Muscle layer of colon (tissue), 2 donors: ENCODE results near the gene CHD2.
"Not testable (repeated sequence)": the region's sequence is repeated elsewhere in the genome, so short reads cannot be mapped to it uniquely, and the experiment has no call there.

ENCODE experiments used
- H3K27ac ChIP-seq: one replicate; pipeline ENCODE4 v1.7.0; 2013; ENCODE audit warnings: low read depth, mild to moderate bottlenecking, low read length, moderate library complexity
- H3K27me3 ChIP-seq, 2 donors: one replicate each; pipeline ENCODE4 v1.7.0; 2013; ENCODE audit warnings: low read length in 2 of 2, mild to moderate bottlenecking in 2 of 2; ENCODE audit not compliant: insufficient read depth in 2 of 2, control insufficient read depth in 1 of 2
- H3K36me3 ChIP-seq: one replicate; pipeline ENCODE4 v1.7.0; 2013; ENCODE audit warnings: mild to moderate bottlenecking, low read length; ENCODE audit not compliant: insufficient read depth
- H3K4me1 ChIP-seq: one replicate; pipeline ENCODE4 v1.7.0; 2013; ENCODE audit warnings: mild to moderate bottlenecking, low read length; ENCODE audit not compliant: insufficient read depth
- H3K4me3 ChIP-seq, 2 donors: one replicate each; pipeline ENCODE4 v1.7.0; 2013; ENCODE audit warnings: low read length in 2 of 2, low read depth in 1 of 2, mild to moderate bottlenecking in 1 of 2, moderate library complexity in 1 of 2
- H3K9ac ChIP-seq: one replicate; pipeline ENCODE4 v1.7.0; 2013; ENCODE audit warnings: low read length
- H3K9me3 ChIP-seq: one replicate; pipeline ENCODE4 v1.7.0; 2013; ENCODE audit warnings: mild to moderate bottlenecking, low read length
- donor health status: abdominal sarcoma.
- donor health status: Adenocarcinoma of cecum.

The CHD2 gene

DNA sequence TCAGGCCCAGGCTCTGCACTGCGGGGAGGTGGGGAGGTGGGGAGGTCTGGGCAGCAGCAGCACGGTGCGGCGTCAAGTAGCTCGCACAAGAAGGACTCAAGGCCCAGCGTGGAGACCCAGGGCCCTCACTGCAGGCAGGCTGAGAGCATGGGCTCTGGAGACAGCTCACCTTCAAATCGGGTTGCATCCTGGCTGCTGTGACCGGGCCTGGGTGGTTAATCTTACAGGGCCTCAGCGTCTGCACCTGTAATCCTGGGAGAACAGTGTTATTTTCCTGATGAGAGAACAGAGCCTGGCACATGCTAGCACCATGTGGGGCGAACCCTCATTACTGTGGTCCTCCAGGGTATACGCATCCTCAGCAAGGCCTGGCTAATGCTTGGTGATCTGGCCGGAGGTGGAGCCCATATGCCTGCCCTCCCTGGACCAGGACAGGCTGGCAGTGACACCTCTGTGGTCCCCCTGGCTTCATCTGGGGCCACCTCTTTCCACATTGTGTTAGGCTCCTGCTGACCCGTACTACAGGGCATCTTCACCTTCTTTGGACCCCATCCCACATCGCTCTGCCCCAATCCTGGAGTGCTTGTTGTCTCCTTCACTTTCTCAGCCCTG, 133.4 kb downstream of the CHD2 start:
- Histone ChIP-seq H3K4me1 (peaks cover 52% of the 10 kb centered on the region), H3K9me3 (no peaks in the 10 kb centered on the region), H3K36me3 (no peaks in the 10 kb centered on the region), H3K27ac (no peak overlapping the region), H3K4me3 (no peak overlapping the region), H3K27me3 (no peaks in the 10 kb centered on the region), H3K9ac (no peak overlapping the region)

DNA sequence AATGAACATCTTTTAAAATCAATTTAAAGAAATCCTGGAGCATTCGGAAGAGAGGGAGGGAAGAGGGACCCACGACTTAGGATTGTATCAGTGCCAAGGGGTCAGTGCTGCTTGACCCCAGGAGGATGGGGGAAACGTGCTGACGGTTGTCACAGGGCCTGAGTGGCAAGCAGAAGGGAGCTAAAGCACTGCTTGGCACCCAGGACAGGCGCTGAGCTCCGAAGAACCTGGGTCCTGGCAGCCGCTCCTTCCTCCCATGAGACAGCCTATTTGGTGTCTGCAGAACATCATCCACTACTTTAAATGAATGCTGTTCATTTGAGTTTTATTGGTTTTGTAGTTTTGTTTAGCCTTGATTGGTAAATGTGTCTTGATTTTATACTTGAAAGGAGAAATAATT, 134.4 kb downstream of the CHD2 start:
- Histone ChIP-seq H3K4me3 (no peak overlapping the region), H3K4me1 (peaks cover 42% of the 10 kb centered on the region), H3K36me3 (no peaks in the 10 kb centered on the region)

DNA sequence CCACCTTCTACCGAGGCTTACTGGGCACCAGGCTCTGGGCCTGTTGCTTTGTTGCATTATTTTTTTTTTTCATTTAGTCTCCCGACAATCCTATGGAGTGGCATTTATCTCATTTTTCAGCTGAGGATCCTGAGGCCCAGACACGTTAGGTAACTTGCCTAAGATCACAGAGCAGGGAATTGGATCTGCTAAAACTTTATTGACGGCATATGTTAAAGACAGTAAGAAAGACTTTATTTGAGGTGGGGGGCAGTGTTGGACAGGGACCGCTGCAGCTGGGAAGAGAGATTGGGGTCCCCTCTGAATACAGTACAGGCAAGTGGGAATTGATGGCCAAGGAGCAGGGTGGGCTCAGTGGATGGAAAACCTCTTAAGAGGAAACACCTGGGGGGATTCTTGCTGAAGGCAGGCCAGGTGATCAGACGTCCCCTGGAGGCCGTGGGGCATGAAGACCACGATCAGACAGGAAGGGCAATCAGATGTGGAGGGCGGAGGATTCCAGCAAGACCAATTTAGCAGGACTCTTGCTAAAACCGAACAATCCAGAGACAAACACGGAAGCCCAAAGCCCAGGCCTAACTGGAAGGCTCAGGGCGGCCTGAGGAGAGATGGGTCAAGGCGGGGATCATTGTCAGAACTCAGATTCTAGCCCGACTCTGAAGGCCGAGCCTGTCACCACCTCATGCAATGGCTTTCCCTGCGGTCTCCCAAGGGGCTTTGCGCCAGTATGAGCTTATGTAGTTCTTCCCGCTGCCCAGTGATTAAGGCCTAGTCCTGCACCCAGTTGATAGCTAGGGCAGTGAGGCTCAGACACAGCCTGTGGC, 135.2 kb downstream of the CHD2 start:
- peaks cover 34% of the 10 kb centered on the region for H3K4me1 ChIP-seq
- H3K27ac ChIP-seq: peak overlapping the region; percentile 68
- no peaks in the 10 kb centered on the region for H3K9me3 ChIP-seq
- no peak overlapping the region for H3K4me3 ChIP-seq
- H3K9ac ChIP-seq: no peak overlapping the region
- H3K27me3 ChIP-seq: no peaks in the 10 kb centered on the region
- H3K36me3 ChIP-seq: no peaks in the 10 kb centered on the region

More for the DNA sequence above, 134.4 kb downstream of the CHD2 start:
- Histone ChIP-seq H3K27ac (peak overlapping the region; percentile 68), H3K9me3 (no peaks in the 10 kb centered on the region), H3K9ac (no peak overlapping the region), H3K27me3 (no peaks in the 10 kb centered on the region)

DNA sequence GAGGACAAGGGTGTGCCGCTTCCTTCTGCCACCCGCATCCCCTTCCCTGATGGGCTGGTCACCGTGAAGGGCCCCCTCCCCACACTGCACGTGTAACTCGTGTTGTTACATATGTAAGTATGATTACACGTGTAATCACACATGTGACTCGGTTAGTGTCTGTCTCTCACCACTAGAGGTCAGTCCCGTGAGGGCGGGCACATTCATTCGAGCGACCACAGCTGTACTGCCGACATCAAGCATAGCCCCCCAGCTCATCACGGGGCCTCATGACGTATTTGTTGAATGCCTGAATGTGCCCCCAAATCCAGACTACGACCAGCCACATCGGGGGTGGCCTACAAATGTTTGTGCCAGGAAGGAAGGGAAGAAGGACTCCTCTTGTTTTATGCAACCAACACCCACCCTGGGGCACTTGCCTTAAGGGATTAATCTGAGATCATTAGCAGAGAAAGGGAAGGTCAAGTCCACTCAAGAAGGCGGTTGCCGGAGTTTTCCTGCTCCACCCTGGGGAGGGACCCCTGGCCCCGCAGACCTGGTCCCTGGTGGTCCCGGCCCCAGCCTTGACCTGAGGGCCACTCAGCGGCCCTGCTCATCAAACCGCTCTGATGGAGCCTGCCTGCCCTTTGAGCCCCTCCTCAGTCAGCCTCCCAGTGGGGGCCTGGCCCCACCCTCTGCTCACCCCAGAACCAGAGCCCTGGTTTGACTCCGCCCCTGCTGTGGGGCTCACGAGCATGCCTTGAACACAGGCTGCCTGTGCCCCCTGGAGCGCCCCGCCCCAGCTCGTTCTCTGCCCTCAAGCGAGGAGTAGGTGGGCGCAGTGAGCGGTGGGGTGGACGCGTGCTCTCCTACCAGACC, 136.1 kb downstream of the CHD2 start:
- Histone ChIP-seq H3K36me3 (no peaks in the 10 kb centered on the region), H3K27ac (peak overlapping the region; percentile 0), H3K9ac (no peak overlapping the region), H3K4me1 (peaks cover 26% of the 10 kb centered on the region), H3K9me3 (no peaks in the 10 kb centered on the region), H3K27me3 (no peaks in the 10 kb centered on the region), H3K4me3 (no peak overlapping the region)

DNA sequence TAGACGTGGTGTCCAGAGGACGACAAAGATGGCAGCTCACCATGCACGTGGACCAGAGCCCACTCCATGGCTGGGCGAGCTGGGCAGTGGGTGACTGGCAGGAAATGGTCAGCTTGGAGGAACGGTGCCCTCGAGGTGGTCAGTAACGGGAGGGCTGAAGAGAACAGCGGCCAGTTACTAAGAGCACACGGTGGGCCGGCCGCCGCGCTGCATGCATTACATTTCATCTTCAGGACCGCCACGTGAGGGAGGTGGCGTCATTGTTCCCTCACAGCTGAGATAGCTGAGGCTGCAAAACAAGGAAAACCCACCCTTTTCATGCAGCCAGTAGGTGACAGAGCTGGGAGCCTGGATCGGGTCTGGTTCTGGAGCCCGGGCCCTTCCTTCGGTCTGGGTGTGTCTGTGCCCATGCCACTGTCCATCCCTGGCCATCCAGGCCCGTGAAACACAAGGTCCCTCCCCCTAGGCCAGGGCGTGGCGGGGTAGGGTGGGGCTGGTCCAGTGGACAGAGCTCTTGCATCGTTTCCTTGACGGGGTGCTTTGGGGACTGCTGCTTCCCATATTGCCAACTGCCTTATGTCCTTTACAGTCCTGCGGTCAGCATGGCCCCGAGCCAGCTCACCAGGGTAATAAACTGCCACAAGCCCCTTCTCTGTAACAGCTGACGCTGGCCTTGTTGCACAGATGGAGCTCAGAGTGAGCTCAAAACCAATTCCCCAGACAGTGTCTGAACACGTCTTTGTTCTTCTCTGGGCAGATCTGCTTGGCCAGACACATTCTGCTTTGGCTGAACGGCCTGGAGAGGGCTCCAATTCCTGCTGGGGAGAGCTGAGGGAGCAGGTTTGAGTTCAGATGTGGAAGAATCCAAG, 137.1 kb downstream of the CHD2 start:
- Histone ChIP-seq H3K4me3 (no peak overlapping the region), H3K9ac (no peak overlapping the region)

DNA sequence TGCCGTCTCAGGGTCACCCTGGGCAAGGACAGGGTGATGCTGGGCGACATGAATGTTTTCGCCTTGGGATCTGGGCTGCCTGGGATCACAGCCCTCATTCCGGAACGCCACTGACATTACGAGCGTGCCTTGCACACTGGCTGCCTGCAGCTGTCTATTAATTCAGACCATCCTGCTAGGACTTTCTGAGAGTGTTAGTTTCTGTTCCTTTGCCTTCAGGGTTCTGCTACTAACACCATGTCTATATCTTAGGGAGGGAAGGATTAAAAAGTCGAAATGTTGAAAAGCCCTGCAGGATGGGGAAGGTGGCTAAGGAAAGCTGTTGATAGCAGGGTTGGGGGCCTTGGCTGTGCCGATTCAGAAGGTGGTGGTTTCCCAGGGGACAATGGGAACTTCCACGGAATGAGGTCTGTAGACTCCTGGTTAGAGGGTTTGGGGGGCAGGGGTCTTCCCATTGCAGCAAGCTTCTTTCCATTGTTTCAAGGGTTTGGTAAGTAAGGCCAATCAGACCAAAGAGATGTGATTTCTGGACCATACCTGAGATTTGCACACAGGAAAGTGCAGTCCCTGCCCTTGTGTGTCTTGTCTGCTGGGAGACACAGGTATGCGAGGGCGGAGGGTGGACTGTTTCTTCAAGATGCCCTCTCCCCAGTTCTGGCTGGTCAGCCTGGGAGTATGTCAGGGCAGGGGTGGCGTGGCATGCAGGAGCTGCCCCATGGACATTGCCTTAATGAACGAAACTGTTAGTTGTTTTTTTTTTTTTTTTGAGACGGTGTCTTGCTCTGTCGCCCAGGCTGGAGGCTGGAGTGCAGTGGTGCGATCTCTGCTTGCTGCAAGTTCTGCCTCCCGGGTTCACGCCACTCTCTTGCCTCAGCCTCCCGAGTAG, 137.9 kb downstream of the CHD2 start:
- Histone ChIP-seq H3K4me3 (no peak overlapping the region), H3K27me3 (no peaks in the 10 kb centered on the region), H3K27ac (peak overlapping the region; percentile 61), H3K9ac (peak overlapping the region; percentile 28), H3K4me1 (peaks cover 25% of the 10 kb centered on the region), H3K9me3 (no peaks in the 10 kb centered on the region), H3K36me3 (peaks cover 6% of the 10 kb centered on the region)

More for the DNA sequence above, 137.1 kb downstream of the CHD2 start:
- H3K27ac ChIP-seq: peak overlapping the region; percentile 61
- H3K4me1 ChIP-seq: peaks cover 25% of the 10 kb centered on the region
- H3K36me3 ChIP-seq: no peaks in the 10 kb centered on the region
- no peaks in the 10 kb centered on the region for H3K9me3 ChIP-seq
- H3K27me3 ChIP-seq: no peaks in the 10 kb centered on the region

DNA sequence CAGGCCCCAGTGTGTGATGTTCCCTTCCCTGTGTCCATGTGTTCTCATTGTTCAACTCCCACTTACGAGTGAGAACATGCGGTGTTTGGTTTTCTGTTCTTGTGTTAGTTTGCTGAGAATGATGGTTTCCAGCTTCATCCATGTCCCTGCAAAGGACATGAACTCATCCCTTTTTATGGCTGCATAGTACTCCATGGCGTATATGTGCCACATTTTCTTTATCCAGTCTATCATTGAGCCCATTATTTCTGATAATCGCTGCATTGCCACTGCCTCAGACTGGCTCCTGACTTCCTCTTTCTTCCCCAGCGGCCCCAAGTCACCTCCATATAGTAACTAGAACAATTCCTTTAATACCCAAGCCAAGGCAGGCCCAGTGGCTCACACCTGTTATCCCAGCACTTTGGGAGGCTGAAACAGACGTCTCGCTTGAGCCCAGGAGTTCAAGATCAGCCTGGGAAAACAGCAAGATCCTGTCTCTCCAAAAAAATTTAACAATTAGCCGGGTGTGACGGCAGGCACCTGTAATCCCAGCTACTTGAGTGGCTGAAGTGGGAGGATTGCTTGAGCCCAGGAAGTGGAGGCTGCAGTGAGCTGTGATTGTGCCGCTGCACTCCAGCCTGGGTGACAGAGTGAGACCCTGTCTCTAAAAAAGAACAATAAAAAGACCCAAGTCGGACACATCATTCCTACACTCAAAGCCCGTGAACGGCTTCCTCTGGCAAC, 139.6 kb downstream of the CHD2 start:
- H3K9ac ChIP-seq, H3K27me3 ChIP-seq, H3K4me3 ChIP-seq, H3K27ac ChIP-seq, H3K36me3 ChIP-seq, H3K9me3 ChIP-seq: not testable (repeated sequence)
- peaks cover 31% of the 10 kb centered on the region for H3K4me1 ChIP-seq

DNA sequence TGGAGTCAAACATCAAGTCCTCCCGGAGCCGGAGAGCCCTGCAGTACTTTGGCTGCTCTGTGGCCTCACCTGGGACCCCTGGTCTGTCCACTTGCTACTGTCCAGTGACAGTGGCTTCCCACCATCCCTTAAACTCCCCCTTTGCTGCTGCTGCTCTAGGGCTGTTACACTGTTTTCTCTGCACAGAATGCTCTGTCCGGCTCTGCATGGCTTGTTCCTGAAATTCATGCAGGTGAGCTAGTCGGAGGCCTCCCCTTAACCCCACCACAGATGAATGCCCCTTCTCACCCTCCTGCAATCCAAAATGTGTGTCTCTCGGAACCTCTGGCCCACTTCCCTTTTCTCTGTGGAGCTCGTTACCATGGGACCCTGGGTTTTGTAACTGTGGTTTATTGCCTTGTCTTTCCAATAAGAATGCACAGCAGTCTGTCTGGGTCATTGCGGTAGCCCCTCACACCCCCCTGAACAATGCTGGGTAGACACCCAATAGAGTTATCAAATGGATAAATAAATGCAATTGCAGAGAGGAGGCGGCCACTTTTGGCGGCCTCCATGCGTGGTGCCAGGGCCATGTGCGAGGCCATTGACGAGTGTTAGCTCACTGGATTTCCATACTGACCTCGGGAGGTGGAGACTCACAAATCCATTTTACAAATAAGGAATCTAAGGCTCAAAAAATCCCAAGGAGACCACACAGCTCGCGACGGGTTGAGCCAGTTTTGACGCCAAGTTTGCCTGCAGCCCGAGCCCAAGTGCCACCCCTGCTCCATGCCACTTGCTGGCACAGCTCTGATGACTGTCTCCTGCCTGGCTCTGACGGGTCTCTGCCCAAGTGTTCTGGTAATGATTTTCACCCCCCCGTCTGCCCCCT, 140.4 kb downstream of the CHD2 start:
- Histone ChIP-seq H3K9me3 (no peaks in the 10 kb centered on the region), H3K9ac (no peak overlapping the region), H3K36me3 (peaks cover 17% of the 10 kb centered on the region), H3K4me3 (no peak overlapping the region), H3K27ac (no peak overlapping the region), H3K4me1 (peaks cover 23% of the 10 kb centered on the region), H3K27me3 (no peaks in the 10 kb centered on the region)

DNA sequence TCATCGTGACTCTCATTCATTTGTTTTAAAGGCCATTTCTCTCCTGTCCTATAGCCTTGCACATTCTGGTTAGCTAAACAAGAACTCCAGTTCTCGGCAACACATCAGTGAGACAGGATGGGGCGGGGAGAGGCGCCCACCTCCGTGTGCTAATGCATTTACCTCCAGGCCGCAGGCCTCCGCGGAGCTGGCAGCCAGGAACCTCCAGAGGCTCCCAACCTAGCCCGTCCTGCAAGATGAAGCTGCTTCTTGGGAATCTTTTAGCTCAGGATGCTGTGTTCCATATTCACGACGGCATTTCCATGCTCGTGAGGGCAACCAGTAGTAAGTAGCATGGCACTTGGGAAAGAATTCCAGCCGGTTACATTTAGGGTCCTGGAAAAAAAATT, 141.0 kb downstream of the CHD2 start:
- Histone ChIP-seq H3K9me3 (no peaks in the 10 kb centered on the region), H3K4me1 (peaks cover 20% of the 10 kb centered on the region), H3K36me3 (peaks cover 23% of the 10 kb centered on the region), H3K27ac (no peak overlapping the region), H3K27me3 (no peaks in the 10 kb centered on the region), H3K9ac (no peak overlapping the region), H3K4me3 (no peak overlapping the region)
